Glomerular endothelial cell (primary cell): ENCODE measurements around the gene TRRAP. TPM values are rescaled to one million over a fixed set of nuclear protein-coding genes. Genes with fewer than 3 reads are reported as not detected.

Experiments used
- DNase-seq: peaks from one replicate; pipeline ENCODE4 v3.0.0-alpha.2; 2011; ENCODE audit warnings: low read depth, low spot score; ENCODE audit errors: extremely low read depth
- total RNA-seq: library from RNA; depleted of rRNA; stranded (reverse); fragments of >200 nt; gene quantifications from 2 replicates; pipeline ENCODE4 v1.2.3, GENCODE V29; 2015

The TRRAP gene
- total RNA-seq, 1 donor from 2014 or later: 43.4 TPM

DNA sequence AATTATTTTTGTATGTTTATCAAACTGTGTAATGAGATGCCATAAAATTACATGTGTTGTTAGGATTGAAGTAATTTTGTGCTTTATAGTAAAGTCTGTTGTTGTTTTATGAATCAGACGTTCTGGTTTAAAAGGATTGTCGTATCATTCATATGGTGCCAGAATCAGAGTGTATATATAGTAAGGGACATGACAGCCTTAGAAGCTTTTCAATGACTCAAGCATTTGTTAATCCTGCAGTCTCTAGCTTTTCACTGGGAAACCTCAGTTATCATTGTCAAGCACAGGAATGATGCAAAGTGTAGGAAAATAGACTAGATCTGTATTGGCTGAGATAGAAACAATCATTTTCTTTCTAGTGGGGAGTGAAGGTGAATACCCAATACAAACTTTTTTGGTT is 57.5 kb downstream of the TRRAP start:
- no peak for DNase-seq

- no peak for DNase-seq
Observed at GRCh38 chr7:98943336-98943735, 65.0 kb downstream of the TRRAP start.

GRCh38 chr7:98944386-98944785 is 66.1 kb downstream of the TRRAP start:
- DNase-seq: no peak

GRCh38 chr7:98945852-98946251 is 67.5 kb downstream of the TRRAP start:
- DNase-seq: no peak

DNA sequence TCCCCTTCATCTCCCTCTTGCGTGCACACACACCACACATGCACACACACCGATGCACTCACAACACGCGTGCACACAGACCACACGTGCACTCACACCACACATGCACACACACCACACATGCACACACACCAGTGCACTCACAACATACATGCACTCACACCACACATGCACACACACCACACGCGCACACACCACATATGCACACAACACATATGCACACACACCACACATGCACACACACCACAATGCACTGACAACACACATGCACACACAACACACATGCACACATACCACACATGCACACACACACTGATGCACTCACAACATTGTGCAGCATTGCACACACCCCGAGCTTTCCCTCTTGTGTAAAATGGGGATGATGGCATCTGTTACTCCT is 68.1 kb downstream of the TRRAP start:
- DNase-seq: no peak

- DNase-seq: no peak
Observed at GRCh38 chr7:98949336-98950044, 71.2 kb downstream of the TRRAP start.

DNA sequence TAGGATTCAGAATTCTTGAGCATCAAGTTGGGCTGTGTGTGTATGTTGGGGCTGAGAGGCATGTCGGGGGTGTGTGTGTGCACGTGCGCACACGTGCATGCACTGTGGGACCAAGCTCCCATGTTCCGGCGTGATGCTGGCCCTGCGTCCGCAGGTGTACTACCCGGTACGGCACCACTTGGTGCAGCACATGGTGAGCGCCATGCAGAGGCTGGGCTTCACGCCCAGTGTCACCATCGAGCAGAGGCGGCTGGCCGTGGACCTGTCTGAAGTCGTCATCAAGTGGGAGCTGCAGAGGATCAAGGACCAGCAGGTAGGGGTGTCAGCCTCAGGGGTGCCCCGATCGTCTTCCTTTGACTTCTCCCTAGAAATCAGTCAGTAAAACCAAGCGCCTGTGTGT is 77.7 kb downstream of the TRRAP start:
- DNase-seq: no peak

GRCh38 chr7:98956469-98956868 is 78.1 kb downstream of the TRRAP start:
- no peak for DNase-seq

DNA sequence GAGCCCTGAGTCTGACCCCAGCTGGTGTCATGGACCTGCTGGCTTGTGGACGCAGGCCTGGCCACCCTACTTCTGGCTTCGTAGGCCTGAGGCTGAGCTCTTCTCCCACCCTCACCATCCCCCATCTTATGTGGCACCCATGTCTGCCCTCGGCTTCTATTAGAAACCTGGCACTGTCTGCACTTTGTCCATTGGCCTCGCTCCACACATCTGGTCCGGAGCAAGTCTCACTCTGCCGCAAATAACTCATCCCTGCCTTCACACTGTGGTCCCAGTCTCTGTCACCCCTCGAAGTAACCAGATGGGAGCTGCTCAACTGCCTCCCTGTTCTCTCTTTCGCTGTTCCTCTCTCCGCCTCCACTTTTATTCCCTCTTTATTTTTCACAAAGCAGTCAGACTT is 78.6 kb downstream of the TRRAP start:
- DNase-seq: no peak

DNA sequence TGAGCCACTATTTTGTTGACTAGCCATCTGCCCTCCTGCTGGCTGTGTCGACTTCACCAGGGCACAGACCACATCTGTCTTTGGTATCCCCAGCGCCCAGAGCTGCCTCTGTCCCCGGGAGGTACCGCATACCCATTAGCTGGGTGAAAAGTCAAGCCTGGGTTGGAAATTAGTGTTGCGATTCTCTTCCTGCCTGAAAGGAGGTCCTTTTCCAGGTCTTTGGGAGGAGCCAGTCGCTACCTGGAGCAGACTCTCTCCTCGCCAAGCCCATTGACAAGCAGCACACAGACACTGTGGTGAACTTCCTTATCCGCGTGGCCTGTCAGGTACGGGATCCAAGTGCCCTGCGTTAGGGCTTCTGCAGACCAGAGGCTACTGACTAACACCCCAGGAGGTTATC is 79.4 kb downstream of the TRRAP start:
- no peak for DNase-seq

GRCh38 chr7:98958968-98959367 is 80.6 kb downstream of the TRRAP start:
- DNase-seq: no peak

- no peak for DNase-seq
Observed at GRCh38 chr7:98963305-98963704, 85.0 kb downstream of the TRRAP start.

- no peak for DNase-seq
Observed at GRCh38 chr7:98964596-98964995, 86.3 kb downstream of the TRRAP start.

- DNase-seq: no peak
Observed at GRCh38 chr7:98968621-98969020, 90.3 kb downstream of the TRRAP start.

GRCh38 chr7:98969386-98969785 is 91.1 kb downstream of the TRRAP start:
- DNase-seq: no peak

- no peak for DNase-seq
Observed at GRCh38 chr7:98970016-98970615, 91.8 kb downstream of the TRRAP start.

DNA sequence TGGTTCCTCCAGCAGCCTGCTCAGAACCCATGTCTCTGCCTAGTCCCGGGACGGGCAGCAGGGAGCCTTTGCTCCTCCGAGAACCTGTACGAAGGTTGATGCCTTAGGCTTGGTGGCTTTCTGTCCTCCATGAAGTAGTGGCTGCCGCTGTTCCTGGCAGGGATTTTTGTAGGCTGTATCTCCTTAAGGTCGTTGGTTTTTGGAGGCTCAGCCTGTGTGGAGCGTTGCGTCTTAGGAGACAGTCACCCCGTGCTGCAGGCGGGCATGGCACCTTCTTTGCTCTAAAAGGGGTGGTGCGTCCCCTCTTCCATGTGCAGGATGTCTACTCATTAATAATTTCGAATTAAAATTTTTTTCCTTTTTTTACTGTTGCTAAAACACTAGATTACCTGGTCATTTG is 92.5 kb downstream of the TRRAP start:
- no peak for DNase-seq

DNA sequence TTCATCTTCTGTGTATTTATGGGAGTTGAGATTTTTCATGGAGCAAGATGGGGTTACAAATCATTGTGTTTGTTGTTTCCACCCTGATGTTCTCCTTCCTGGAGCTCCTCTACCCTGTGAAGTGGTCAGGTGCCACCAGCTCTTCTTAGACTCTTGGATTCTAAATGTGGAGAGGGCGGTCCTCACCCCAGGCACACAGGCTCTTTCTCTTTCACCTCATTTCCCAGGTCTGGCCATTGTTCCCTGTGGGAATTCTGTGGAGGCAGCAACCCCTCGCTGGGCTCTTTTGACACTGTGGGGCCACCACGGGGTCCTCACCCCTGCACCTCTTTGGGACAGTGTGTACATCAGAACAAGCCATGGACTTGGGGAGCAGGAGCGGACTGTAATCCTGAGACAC is 95.9 kb downstream of the TRRAP start:
- no peak for DNase-seq

- no peak for DNase-seq
Observed at GRCh38 chr7:98974906-98975816, 96.8 kb downstream of the TRRAP start.

- no peak for DNase-seq
Observed at GRCh38 chr7:98976396-98977185, 98.3 kb downstream of the TRRAP start.

GRCh38 chr7:98978672-98979071 is 100.3 kb downstream of the TRRAP start:
- DNase-seq: no peak
